ENCODE measurements around the gene MYO15B. TPM values are rescaled to one million over a fixed set of nuclear protein-coding genes. Genes with fewer than 3 reads are reported as not detected.
"Not testable (repeated sequence)": the region's sequence is repeated elsewhere in the genome, so short reads cannot be mapped to it uniquely, and the experiment has no call there.

MYO15B gene
- total RNA-seq, 2 experiments from 2014 or later: 120 to 125 TPM

DNA sequence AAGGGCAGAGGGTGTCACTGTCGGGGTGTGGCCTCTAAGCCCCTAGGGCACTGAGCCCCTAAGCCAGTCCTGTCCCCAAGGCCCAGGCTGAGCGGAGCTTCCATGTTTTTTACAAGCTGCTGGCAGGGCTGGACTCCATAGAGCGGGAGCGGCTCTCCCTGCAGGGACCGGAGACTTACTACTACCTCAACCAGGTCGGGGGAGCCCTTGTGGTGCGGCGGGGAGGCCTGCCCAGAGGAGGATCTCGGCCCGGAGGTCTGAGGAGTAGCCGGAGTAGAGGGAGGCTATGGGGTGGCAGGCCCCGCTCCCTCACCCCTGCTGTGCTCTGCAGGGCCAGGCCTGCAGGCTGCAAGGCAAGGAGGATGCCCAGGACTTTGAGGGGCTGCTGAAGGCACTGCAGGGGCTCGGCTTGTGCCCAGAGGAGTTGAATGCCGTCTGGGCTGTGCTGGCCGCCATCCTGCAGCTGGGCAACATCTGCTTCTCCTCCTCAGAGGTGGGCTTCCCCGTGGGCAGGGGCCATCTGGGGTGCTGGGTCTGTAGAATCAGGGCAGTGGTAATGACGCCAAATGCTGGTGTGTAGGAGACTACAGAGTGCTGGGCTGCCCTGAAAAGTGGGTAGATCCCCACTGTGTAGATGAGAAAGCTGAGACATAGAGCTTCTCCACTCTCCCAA lies 4.9 kb downstream of the MYO15B start:
- Mint-ChIP-seq H3K9me3 (no peaks in the 10 kb centered on the region), H3K27me3 (peaks cover 5% of the 10 kb centered on the region), H3K36me3 (no peaks in the 10 kb centered on the region), H3K4me1 (peaks cover 3% of the 10 kb centered on the region), H3K4me3 (no peak overlapping the region), H3K27ac (no peak overlapping the region)
- ATAC-seq (ENCODE audit: low read depth) (no peak), DNase-seq (no peak)
- POLR2A ChIA-PET: interaction anchor here (2.1 kb wide), 1 partner anchor 8 kb away, joined by 7 read pairs; no protein-coding TSS in a partner anchor

DNA sequence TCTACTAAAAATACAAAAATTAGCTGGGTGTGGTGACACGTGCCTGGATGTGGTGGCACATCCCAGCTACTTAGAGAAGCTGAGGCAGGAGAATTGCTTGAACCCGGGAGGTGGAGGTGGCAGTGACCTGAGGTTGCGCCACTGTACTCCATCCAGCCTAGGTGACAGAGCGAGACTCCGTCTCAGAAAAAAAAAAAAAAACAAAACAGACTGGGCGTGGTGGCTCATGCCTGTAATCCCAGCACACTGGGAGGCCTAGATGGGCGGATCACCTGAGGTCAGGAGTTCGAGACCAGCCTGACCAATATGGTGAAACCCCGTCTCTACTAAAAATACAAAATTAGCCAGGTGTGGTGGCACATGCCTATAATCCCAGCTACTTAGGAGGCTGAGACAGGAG lies 5.8 kb downstream of the MYO15B start:
- not testable (repeated sequence) for H3K9me3 Mint-ChIP-seq; H3K27me3 Mint-ChIP-seq; H3K36me3 Mint-ChIP-seq; H3K4me3 Mint-ChIP-seq; ATAC-seq (ENCODE audit: low read depth); H3K27ac Mint-ChIP-seq; DNase-seq; H3K4me1 Mint-ChIP-seq
- POLR2A ChIA-PET: interaction anchor here (0.7 to 2.1 kb wide), 2 partner anchors 7 to 151 kb away, joined by 5 to 7 read pairs; no protein-coding TSS in a partner anchor

DNA sequence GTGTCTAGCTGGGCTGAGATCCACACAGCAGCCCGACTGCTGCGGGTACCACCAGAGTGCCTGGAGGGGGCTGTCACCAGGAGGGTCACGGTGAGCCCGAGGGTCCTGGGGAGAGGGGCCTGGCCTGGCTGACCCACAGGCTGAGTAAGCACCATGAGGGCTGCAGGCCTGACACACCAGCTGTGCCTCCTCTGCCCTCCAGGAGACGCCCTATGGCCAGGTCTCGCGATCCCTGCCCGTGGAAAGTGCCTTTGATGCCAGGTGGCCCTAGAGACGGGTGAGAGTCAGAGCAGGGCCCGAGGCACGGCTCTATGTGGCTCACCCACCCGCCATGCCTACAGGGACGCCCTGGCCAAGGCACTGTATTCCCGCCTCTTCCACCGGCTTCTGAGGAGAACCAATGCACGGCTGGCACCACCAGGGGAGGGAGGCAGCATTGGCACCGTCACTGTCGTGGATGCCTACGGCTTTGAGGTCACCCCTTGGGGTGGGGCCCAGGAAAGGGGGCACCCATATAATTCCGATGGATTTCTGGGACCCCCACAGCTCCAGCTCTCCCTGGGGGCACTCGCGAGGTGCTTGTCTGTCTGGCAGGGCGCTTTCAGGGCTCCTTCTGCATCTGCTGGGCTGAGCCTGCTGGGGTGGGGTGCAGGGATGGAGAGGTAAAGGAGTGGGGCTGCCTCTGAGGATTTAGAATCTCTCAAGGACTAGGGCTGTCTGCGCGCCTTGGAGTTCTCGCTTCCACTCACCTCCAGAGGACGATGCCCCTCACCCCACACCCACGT lies 7.1 kb downstream of the MYO15B start:
- Mint-ChIP-seq H3K27ac (no peak overlapping the region), H3K4me1 (peaks cover 3% of the 10 kb centered on the region), H3K9me3 (no peaks in the 10 kb centered on the region), H3K36me3 (no peaks in the 10 kb centered on the region), H3K27me3 (no peaks in the 10 kb centered on the region), H3K4me3 (no peak overlapping the region)
- POLR2A ChIA-PET: no interaction called here
- DNase-seq: no peak
- no peak for ATAC-seq (ENCODE audit: low read depth)

DNA sequence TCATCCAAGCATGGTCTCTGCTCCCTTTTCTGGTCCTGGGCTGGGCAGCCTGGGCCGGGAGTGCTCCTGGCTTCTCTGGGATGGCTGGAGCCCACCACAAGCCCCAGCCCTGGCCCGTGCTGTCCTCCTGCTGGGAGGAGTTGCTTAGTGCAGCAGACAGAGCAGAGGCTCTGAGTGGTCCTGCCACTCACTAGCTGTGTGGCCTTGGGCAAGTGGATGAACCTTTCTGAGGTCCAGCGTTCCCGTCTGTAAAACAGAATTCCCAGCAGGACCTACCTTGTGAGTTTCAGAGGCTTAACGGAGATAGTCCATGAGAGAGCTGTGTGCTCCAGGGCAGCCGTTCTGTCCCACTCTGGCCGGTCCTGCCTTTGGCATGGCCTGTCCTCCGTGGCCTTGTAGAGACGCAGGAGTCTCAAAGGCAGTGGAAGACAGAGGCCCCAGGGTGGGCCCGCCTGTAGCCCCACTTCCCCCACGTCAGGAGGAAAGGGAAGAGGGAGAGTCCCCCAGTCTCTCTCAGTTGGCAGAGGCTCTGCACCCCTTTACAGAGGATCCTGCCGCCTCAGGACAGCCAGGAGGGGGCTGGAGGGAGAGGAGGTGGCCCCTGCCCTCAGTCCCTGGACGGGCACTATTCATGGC lies 7.8 kb downstream of the MYO15B start:
- Mint-ChIP-seq H3K27ac (no peak overlapping the region), H3K4me1 (peaks cover 3% of the 10 kb centered on the region)

DNA sequence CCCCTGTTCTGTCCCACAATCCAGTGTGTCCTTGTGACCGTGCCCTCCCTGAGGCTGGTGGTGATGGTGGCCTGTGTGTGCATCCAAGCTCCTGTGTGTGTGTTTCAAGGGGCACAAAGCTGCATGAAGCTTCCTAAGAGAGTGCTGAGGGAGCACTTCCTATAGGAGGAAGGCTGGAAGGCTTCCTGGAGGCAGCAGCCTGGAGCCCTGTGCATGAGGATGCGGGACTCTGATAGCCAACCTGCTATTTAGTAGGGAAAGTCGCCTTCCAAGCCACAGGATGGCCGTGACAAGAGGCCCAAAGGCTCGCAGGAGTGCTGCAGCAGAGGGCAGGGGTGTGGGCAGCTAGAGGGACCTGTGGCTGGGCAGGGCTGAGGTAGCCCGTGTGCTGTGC lies 8.3 kb downstream of the MYO15B start:
- H3K4me1 Mint-ChIP-seq: peaks cover 2% of the 10 kb centered on the region
- H3K27ac Mint-ChIP-seq: no peak overlapping the region
- POLR2A ChIA-PET: interaction anchor here (0.6 kb wide), 1 partner anchor 1154 kb away, joined by 3 read pairs; no protein-coding TSS in a partner anchor
- H3K36me3 Mint-ChIP-seq: no peaks in the 10 kb centered on the region
- DNase-seq: no peak
- no peak for ATAC-seq (ENCODE audit: low read depth)
- H3K4me3 Mint-ChIP-seq: no peak overlapping the region
- H3K27me3 Mint-ChIP-seq: no peaks in the 10 kb centered on the region
- H3K9me3 Mint-ChIP-seq: no peaks in the 10 kb centered on the region

More for the DNA sequence above, 7.8 kb downstream of the MYO15B start:
- ATAC-seq (ENCODE audit: low read depth) (no peak), DNase-seq (no peak)
- H3K4me3 Mint-ChIP-seq: no peak overlapping the region
- POLR2A ChIA-PET: interaction anchor here (0.6 kb wide), 1 partner anchor 1155 kb away, joined by 3 read pairs; no protein-coding TSS in a partner anchor
- no peaks in the 10 kb centered on the region for H3K36me3 Mint-ChIP-seq
- no peaks in the 10 kb centered on the region for H3K27me3 Mint-ChIP-seq
- no peaks in the 10 kb centered on the region for H3K9me3 Mint-ChIP-seq

DNA sequence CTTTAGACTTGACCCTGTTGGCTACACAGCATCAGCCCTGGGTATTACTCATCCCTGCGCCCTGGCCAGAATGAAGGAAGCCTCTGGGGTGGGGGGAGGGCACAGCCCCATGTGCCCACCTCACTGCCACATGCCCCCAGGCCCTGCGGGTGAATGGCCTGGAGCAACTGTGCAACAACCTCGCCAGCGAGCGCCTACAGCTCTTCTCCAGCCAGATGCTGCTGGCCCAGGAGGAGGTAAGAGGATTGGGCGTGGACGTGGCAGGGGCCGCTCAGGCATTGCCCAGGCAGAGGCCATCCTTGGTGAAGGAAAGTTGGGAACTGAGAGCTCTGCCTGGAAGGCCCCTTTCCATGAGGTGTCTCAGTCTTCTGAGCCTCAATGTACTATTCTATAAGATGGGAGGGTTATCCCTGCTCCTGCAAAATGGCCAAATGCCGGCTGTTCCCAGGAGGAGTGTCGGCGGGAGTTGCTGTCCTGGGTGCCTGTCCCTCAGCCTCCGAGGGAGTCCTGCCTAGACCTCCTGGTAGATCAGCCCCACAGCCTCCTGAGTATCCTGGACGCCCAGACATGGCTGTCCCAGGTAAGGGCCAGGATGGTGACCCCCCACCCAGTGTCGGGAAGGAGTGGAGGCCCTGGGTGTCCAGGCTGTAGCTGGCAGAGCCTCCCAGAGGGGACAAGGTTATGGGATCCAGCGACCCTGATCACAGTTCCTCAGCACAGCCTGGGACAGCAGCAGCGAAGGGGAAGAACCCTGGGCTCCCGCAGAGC lies 8.9 kb downstream of the MYO15B start:
- no peaks in the 10 kb centered on the region for H3K4me1 Mint-ChIP-seq
- POLR2A ChIA-PET: no interaction called here
- H3K27me3 Mint-ChIP-seq: no peaks in the 10 kb centered on the region
- ATAC-seq (ENCODE audit: low read depth): no peak
- DNase-seq: no peak
- H3K27ac Mint-ChIP-seq: no peak overlapping the region
- H3K9me3 Mint-ChIP-seq: no peaks in the 10 kb centered on the region
- H3K4me3 Mint-ChIP-seq: no peak overlapping the region
- no peaks in the 10 kb centered on the region for H3K36me3 Mint-ChIP-seq

DNA sequence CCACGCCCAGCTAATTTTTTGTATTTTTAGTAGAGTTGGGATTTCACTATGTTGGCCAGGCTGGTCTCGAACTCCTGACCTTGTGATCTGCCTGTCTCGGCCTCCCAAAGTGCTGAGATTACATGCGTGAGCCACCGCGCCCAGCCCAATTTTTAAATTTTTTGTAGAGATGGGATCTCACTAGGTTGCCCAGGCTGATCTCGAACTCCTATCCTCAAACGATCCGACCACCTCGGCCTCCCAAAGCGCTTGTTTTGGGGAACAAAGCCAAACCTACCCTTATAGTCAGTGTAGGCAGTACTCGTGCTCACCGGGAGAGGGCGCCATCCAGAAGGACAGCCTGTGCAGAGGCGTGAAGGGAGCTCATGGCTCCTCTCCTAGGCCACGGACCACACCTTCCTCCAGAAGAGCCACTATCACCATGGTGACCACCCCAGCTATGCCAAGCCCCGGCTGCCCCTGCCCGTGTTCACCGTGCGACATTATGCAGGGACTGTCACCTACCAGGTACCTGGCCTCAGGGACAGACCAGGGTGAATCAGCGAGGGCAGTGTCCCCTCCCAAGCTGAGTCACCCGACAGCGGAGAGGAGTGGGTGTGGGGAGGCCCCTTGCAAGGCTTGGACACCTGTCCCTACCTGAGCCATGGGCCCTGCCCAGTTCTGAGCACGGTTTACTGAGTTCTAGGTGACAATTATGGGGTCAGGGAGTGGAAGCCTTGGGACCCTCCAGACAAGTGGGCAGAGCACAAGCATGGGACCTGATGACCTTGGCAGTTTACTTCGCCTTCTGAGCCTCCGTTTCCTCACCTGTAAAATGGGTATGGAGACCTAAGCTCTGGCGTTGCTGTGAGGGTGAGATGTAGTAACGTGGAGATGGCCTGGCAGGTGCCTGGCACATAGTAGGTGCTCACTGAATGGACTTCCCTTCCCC lies 13.7 kb downstream of the MYO15B start:
- no peak overlapping the region for H3K27ac Mint-ChIP-seq
- H3K27me3 Mint-ChIP-seq: no peaks in the 10 kb centered on the region
- peaks cover 3% of the 10 kb centered on the region for H3K4me1 Mint-ChIP-seq
- DNase-seq (peak; percentile 75), ATAC-seq (ENCODE audit: low read depth) (peak; percentile 74)
- POLR2A ChIA-PET: interaction anchor here (0.5 to 2.1 kb wide), 5 partner anchors 9 to 461 kb away, joined by 3 to 7 read pairs (median 3); a partner anchor contains a TSS
- H3K9me3 Mint-ChIP-seq: no peaks in the 10 kb centered on the region
- no peaks in the 10 kb centered on the region for H3K36me3 Mint-ChIP-seq
- H3K4me3 Mint-ChIP-seq: no peak overlapping the region

DNA sequence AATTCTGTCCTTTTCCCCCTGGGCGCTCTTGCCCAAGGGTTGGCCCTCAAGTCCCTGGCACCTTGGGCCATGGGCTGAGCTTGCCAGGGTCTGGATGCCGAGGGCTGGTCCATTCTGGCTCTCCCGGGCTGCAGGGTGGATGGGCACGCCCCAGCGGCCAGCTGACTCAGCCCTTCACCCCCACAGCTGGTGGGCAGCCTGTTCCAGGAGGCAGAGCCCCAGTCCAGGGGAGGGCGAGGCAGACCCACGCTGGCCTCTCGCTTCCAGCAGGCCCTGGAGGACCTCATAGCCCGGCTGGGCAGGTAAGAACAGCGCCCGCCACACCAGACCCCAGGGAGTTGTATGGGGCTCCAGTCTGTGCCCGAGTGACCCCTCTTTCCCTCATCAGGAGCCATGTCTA lies 15.0 kb downstream of the MYO15B start:
- Mint-ChIP-seq H3K4me1 (peaks cover 6% of the 10 kb centered on the region), H3K4me3 (no peak overlapping the region), H3K27ac (no peak overlapping the region), H3K27me3 (no peaks in the 10 kb centered on the region), H3K36me3 (no peaks in the 10 kb centered on the region), H3K9me3 (no peaks in the 10 kb centered on the region)
- ATAC-seq (ENCODE audit: low read depth) (no peak), DNase-seq (no peak)
- POLR2A ChIA-PET: interaction anchor here (1.0 kb wide), 1 partner anchor 86 kb away, joined by 3 read pairs; the partner anchor contains the start of gene TSEN54

DNA sequence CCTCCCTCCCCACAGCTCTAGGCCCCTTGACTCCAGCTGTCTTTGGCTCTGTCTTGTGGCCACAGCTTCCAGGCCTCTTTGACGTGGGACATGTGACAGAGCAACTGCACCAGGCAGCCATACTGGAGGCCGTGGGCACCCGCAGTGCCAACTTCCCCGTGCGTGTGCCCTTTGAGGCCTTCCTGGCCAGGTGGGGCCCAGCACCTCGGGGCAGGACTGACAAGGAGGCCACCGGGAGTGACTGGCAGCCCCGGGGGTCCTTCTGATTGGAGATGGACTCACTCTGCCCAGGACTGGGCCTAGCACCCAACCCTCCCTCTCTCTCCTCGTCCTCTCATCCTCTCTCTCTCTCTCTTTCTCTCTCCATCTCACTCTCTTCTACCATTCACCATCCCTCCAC lies 15.5 kb downstream of the MYO15B start:
- POLR2A ChIA-PET: interaction anchor here (1.0 kb wide), 1 partner anchor 86 kb away, joined by 3 read pairs; the partner anchor contains the start of gene TSEN54
- no peak overlapping the region for H3K4me3 Mint-ChIP-seq
- H3K27ac Mint-ChIP-seq: no peak overlapping the region
- ATAC-seq (ENCODE audit: low read depth): no peak
- peaks cover 6% of the 10 kb centered on the region for H3K4me1 Mint-ChIP-seq
- no peaks in the 10 kb centered on the region for H3K27me3 Mint-ChIP-seq
- no peaks in the 10 kb centered on the region for H3K9me3 Mint-ChIP-seq
- no peaks in the 10 kb centered on the region for H3K36me3 Mint-ChIP-seq
- DNase-seq: no peak

DNA sequence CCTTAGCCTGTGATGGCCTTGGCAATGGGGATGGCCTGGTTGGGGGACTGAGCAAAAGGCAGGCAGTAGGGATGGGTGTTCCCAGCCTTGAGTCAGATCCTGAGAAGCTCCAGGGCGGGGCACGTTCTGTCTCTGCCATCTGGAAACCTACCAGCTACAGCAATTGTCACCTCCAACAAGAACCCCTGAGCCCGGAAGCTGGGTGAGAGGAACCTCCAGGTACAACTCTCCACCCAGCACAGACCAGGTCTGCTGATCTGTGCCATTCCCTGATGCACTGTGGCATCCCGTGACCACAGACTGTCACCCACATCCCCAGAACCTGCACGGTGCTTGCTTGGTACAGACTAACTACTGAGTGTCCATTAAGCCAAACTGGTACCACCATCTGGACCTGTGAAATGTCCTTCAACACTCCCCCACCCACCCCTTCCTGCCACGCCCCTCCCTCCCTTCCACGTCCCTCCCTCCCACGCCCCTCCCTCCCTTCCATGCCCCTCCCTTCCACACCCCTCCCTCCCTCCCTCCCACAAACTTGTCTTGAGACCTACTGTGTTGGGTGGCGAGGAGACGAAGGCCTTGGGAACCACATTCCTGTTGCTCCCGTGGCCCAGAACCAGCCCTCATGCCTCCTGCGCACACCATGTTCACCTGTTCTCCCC lies 16.6 kb downstream of the MYO15B start:
- H3K9me3 Mint-ChIP-seq: no peaks in the 10 kb centered on the region
- H3K4me3 Mint-ChIP-seq: no peak overlapping the region
- H3K36me3 Mint-ChIP-seq: no peaks in the 10 kb centered on the region
- POLR2A ChIA-PET: no interaction called here
- peaks cover 6% of the 10 kb centered on the region for H3K4me1 Mint-ChIP-seq
- no peaks in the 10 kb centered on the region for H3K27me3 Mint-ChIP-seq
- DNase-seq (no peak), ATAC-seq (ENCODE audit: low read depth) (no peak)
- no peak overlapping the region for H3K27ac Mint-ChIP-seq

DNA sequence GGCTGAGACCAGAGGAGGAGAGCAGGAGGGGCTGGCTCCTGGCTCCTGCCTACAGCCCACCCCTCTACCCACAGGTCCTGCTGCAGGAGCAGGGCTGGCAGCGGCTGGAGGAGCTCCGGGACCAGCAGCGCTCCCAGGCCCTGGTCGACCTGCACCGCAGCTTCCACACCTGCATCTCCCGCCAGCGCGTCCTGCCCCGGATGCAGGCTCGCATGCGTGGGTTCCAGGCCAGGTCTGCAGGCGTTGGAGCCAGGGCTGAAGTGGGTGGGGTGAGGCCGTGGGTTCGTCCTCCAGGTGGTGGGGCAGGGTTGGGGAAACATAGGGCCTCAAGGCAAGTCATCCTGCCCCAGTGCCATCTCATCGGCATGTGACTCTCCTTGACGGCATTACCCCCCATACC lies 18.2 kb downstream of the MYO15B start:
- DNase-seq (no peak), ATAC-seq (ENCODE audit: low read depth) (no peak)
- Mint-ChIP-seq H3K9me3 (no peaks in the 10 kb centered on the region), H3K36me3 (no peaks in the 10 kb centered on the region), H3K4me1 (peaks cover 6% of the 10 kb centered on the region), H3K27me3 (no peaks in the 10 kb centered on the region), H3K27ac (no peak overlapping the region), H3K4me3 (no peak overlapping the region)
- POLR2A ChIA-PET: no interaction called here

DNA sequence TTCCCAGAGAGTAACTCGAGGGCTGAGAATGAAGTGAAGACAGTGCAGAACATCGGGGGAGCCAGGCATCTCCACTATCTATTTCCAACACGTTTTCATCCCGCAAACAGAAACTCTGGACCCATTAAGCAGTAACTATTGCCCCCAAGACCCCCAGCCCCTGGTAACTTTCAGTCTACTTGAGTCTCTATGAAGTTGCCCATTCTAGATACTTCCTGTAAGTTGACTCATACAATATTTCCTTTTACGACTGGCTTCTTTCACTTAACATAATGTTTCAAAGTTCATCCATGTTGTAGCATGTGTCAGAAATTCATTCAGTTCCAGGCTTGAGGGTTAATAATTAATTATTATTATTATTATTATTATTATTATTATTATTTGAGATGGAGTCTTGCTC lies 19.5 kb downstream of the MYO15B start:
- DNase-seq: no peak
- no peaks in the 10 kb centered on the region for H3K9me3 Mint-ChIP-seq
- no peak for ATAC-seq (ENCODE audit: low read depth)
- H3K27ac Mint-ChIP-seq: no peak overlapping the region
- no peaks in the 10 kb centered on the region for H3K36me3 Mint-ChIP-seq
- POLR2A ChIA-PET: no interaction called here
- no peak overlapping the region for H3K4me3 Mint-ChIP-seq
- H3K27me3 Mint-ChIP-seq: no peaks in the 10 kb centered on the region
- peaks cover 6% of the 10 kb centered on the region for H3K4me1 Mint-ChIP-seq
